HCT116 (cell line): Measurements from ENCODE around the gene NECAB3. TPM values are rescaled to one million over a fixed set of nuclear protein-coding genes. Genes with fewer than 3 reads are reported as not detected.
"Not testable (repeated sequence)": the region's sequence is repeated elsewhere in the genome, so short reads cannot be mapped to it uniquely, and the experiment has no call there.

Experiments used
- ATAC-seq: fragments of 200-7000 bp; cut with Tn5 transposase; 2 replicates; pipeline ENCODE4 v1.9.1; 2020; ENCODE audit warnings: mild to moderate bottlenecking, moderate library complexity
- BruUV-seq: library from RNA; stranded (reverse); fragments of 400-500 nt; replicated peaks from 2 replicates; lab custom pipeline; 2021; lab: Mats Ljungman, UMichigan
- CTCF ChIA-PET: fragments of 300-600 bp; sonication (Branson Sonifier 250); formaldehyde crosslinking; loops from one replicate; lab custom pipeline; 2021; ENCODE audit warnings: antibody characterized with exemption; lab: Charles Lee
- POLR2A ChIA-PET: fragments of 300-600, 350-600 bp; sonication (Branson Sonifier 250); formaldehyde crosslinking; loops from one replicate; lab custom pipeline; 2021; ENCODE audit warnings: antibody characterized with exemption; lab: Charles Lee
- RAD21 ChIA-PET, 2 experiments: fragments of 300-600 bp; sonication (Branson Sonifier 250); formaldehyde crosslinking; loops; one replicate each; lab custom pipeline; 2023; ENCODE audit warnings: low total read pairs in 2 of 2; ENCODE audit not compliant: uncharacterized antibody in 2 of 2, unreplicated experiment in 2 of 2, low non-redundant PET in 1 of 2; lab: Charles Lee
- DNase-seq: peaks from one replicate; pipeline ENCODE4 v3.0.0-alpha.2; 2010; ENCODE audit warnings: low read depth, low spot score
- H2AFZ ChIP-seq: fragments of 200-600 bp; shearing (Covaris generic), sonication (generic); 2 replicates; pipeline ENCODE4 v1.6.1; 2017; ENCODE audit warnings: low read depth, mixed run types, mixed read lengths, antibody characterized with exemption, low read length; ENCODE audit not compliant: poor library complexity, severe bottlenecking
- H3K27ac ChIP-seq: 2 replicates; pipeline ENCODE4 v1.5.1; 2012; ENCODE audit warnings: low read depth, low read length
- H3K27me3 ChIP-seq: fragments of 200-600 bp; sonication (generic); 2 replicates; pipeline ENCODE4 v1.6.1; 2016; ENCODE audit warnings: mixed run types, low read length, mixed read lengths; ENCODE audit not compliant: insufficient read depth
- H3K36me3 ChIP-seq, 2 experiments: fragments of 200-500 bp in 1 of 2; fragments of 200-600 bp in 1 of 2; sonication (Bioruptor generic) in 1 of 2; sonication (generic) in 1 of 2; 2 replicates each; pipeline versions ENCODE4 v1.5.1 to v1.6.1; 2014 to 2016; ENCODE audit warnings: low read length in 2 of 2, inconsistent platforms in 1 of 2, mixed read lengths in 1 of 2, mixed run types in 1 of 2; ENCODE audit not compliant: insufficient read depth in 2 of 2, control insufficient read depth in 1 of 2
- H3K4me1 ChIP-seq, 2 experiments: fragments of 200-600 bp in 1 of 2; sonication (generic) in 1 of 2; 2 replicates each; pipeline versions ENCODE4 v1.5.1 to v1.6.1; 2012 to 2017; ENCODE audit warnings: low read length in 2 of 2, inconsistent platforms in 1 of 2, mild to moderate bottlenecking in 1 of 2, mixed read lengths in 1 of 2, mixed run types in 1 of 2, moderate library complexity in 1 of 2; ENCODE audit not compliant: insufficient read depth in 2 of 2, control insufficient read depth in 1 of 2
- H3K4me2 ChIP-seq: fragments of 200-600 bp; sonication (generic); 2 replicates; pipeline ENCODE4 v1.6.1; 2017; ENCODE audit warnings: mixed run types, low read length, mixed read lengths
- H3K4me3 ChIP-seq, 2 experiments: fragments of 200-600 bp in 1 of 2; sonication (generic) in 1 of 2; replicated peaks in 1 of 2; 2 replicates each; pipeline ENCODE4 v1.5.1; 2011 to 2016; ENCODE audit warnings: low read length in 2 of 2, control low read depth in 1 of 2, low read depth in 1 of 2, mild to moderate bottlenecking in 1 of 2, mixed read lengths in 1 of 2, mixed run types in 1 of 2
- H3K79me2 ChIP-seq: fragments of 200-600 bp; sonication (generic); 2 replicates; pipeline ENCODE4 v1.6.1; 2017; ENCODE audit warnings: mild to moderate bottlenecking, mixed run types, low read length, moderate library complexity, mixed read lengths; ENCODE audit not compliant: insufficient read depth
- H3K9ac ChIP-seq: fragments of 200-600 bp; sonication (generic); 2 replicates; pipeline ENCODE4 v1.6.1; 2016; ENCODE audit warnings: low read length, mixed read lengths
- H3K9me2 ChIP-seq: fragments of 200-600 bp; sonication (generic), shearing (Covaris generic); 2 replicates; pipeline ENCODE4 v1.6.1; 2017; ENCODE audit warnings: mixed run types, mild to moderate bottlenecking, moderate library complexity; ENCODE audit not compliant: insufficient read depth
- H3K9me3 ChIP-seq, 2 experiments: fragments of 200-500 bp in 1 of 2; fragments of 200-600 bp in 1 of 2; sonication (Bioruptor generic) in 1 of 2; sonication (generic) in 1 of 2; 2 replicates each; pipeline ENCODE4 v1.6.1; 2014 to 2017; ENCODE audit warnings: low read length in 2 of 2, mixed read lengths in 2 of 2, inconsistent platforms in 1 of 2, low read depth in 1 of 2, mild to moderate bottlenecking in 1 of 2, mixed run types in 1 of 2, moderate library complexity in 1 of 2; ENCODE audit not compliant: control insufficient read depth in 1 of 2, insufficient read depth in 1 of 2
- H4K20me1 ChIP-seq: fragments of 200-600 bp; sonication (generic), shearing (Covaris generic); 2 replicates; pipeline ENCODE4 v1.6.1; 2017; ENCODE audit warnings: mixed run types, mild to moderate bottlenecking, moderate library complexity; ENCODE audit not compliant: insufficient read depth
- CBX3 ChIP-seq: IDR thresholded peaks from 2 replicates; pipeline ENCODE4 v1.6.1; 2012; ENCODE audit warnings: low read depth
- CEBPB ChIP-seq: IDR thresholded peaks from 2 replicates; pipeline ENCODE4 v1.6.1; 2012; ENCODE audit warnings: low read depth
- EGR1 ChIP-seq: IDR thresholded peaks from 2 replicates; pipeline ENCODE4 v1.6.1; 2012; ENCODE audit warnings: low read depth
- EZH2 ChIP-seq: fragments of 200-600 bp; sonication (generic); IDR thresholded peaks from 2 replicates; pipeline ENCODE4 v1.6.1; 2017; ENCODE audit warnings: antibody characterized with exemption, mixed run types
- POLR2AphosphoS5 ChIP-seq: IDR thresholded peaks from 2 replicates; pipeline ENCODE4 v1.6.1; 2011; ENCODE audit warnings: mild to moderate bottlenecking, low read depth, low read length, moderate library complexity
- REST ChIP-seq: IDR thresholded peaks from 2 replicates; pipeline ENCODE4 v1.6.1; 2012; ENCODE audit warnings: low read depth
- SP1 ChIP-seq: IDR thresholded peaks from 2 replicates; pipeline ENCODE4 v1.6.1; 2012; ENCODE audit warnings: low read depth
- SRF ChIP-seq: IDR thresholded peaks from 2 replicates; pipeline ENCODE4 v1.6.1; 2012; ENCODE audit warnings: low read depth
- ZNF274 ChIP-seq: fragments of 200-500 bp; sonication (Bioruptor generic); IDR thresholded peaks from 2 replicates; pipeline ENCODE4 v1.6.1; 2014; ENCODE audit warnings: mild to moderate bottlenecking, low read depth, low read length, inconsistent platforms
- intact Hi-C: fragments of 100-400 bp; cut with micrococcal nuclease; formaldehyde crosslinking; loops from 2 replicates; pipeline ENCODE4 v1.10.0; 2022
- total RNA-seq: library from RNA; stranded (reverse); gene quantifications from one replicate; pipeline ENCODE4 v1.2.1, GENCODE V29; 2021; ENCODE audit not compliant: unreplicated experiment
- TF ChIP-seq, protein P1 (sequence below), 3 experiments: fragments of 200-600 bp in 1 of 3; sonication (generic) in 1 of 3; IDR thresholded peaks in 2 of 3; conservative IDR thresholded peaks in 1 of 3; 2 replicates each; pipeline ENCODE4 v1.5.1; 2012 to 2017; ENCODE audit warnings: low read depth in 2 of 3, low read length in 2 of 3, antibody characterized with exemption in 1 of 3, borderline replicate concordance in 1 of 3, control low read depth in 1 of 3, mild to moderate bottlenecking in 1 of 3, mixed read lengths in 1 of 3, mixed run types in 1 of 3, moderate library complexity in 1 of 3; ENCODE audit not compliant: insufficient read depth in 1 of 3

NECAB3 gene
- total RNA-seq, 1 experiment from 2014 or later, result 48.1 TPM

DNA sequence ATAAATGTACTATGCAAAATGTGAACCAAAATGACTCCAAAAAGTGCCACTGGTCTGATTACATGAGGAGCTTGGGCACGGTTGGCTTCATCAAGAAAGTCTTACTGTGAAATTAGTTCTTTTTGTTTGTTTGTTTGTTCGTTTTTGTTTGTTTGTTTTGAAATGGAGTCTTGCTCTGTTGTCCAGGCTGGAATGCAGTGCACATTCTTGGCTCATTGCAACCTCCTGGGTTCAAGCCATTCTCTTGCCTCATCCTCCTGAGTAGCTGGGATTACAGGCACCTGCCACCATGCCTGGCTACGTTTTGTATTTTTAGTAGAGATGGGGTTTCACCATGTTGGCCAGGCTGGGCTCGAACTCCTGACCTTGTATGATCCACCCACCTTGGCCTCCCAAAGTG is 42.3 kb downstream of the NECAB3 start:
- H3K4me2 ChIP-seq, H3K4me1 ChIP-seq, H3K4me3 ChIP-seq, POLR2A ChIA-PET, H3K9me2 ChIP-seq, H3K27me3 ChIP-seq, RAD21 ChIA-PET, H3K9me3 ChIP-seq, H4K20me1 ChIP-seq, H2AFZ ChIP-seq, H3K9ac ChIP-seq, ATAC-seq, H3K27ac ChIP-seq, H3K36me3 ChIP-seq, H3K79me2 ChIP-seq, DNase-seq, CTCF ChIA-PET, intact Hi-C loops, BruUV-seq: not testable (repeated sequence)

GRCh38 chr20:33630507-33630906 is 43.7 kb downstream of the NECAB3 start:
- no peaks in the 10 kb centered on the region for H3K79me2 ChIP-seq
- CTCF ChIA-PET, result no interaction called here
- no peak overlapping the region for H2AFZ ChIP-seq
- BruUV-seq, result no TSS peak
- no peaks in the 10 kb centered on the region for H3K9me3 ChIP-seq
- no peaks in the 10 kb centered on the region for H3K9me2 ChIP-seq
- TF ChIP-seq CBX3 (no peak), REST (no peak), ZNF274 (no peak), EZH2 (no peak), SRF (no peak), EGR1 (no peak), CEBPB (no peak), SP1 (no peak), POLR2AphosphoS5 (no peak)
- TF ChIP-seq, protein P1, sequence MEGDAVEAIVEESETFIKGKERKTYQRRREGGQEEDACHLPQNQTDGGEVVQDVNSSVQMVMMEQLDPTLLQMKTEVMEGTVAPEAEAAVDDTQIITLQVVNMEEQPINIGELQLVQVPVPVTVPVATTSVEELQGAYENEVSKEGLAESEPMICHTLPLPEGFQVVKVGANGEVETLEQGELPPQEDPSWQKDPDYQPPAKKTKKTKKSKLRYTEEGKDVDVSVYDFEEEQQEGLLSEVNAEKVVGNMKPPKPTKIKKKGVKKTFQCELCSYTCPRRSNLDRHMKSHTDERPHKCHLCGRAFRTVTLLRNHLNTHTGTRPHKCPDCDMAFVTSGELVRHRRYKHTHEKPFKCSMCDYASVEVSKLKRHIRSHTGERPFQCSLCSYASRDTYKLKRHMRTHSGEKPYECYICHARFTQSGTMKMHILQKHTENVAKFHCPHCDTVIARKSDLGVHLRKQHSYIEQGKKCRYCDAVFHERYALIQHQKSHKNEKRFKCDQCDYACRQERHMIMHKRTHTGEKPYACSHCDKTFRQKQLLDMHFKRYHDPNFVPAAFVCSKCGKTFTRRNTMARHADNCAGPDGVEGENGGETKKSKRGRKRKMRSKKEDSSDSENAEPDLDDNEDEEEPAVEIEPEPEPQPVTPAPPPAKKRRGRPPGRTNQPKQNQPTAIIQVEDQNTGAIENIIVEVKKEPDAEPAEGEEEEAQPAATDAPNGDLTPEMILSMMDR (IDR thresholded peaks at IDR 0.05 in 2 of 3, conservative IDR thresholded peaks at IDR 0.05 in 1 of 3; ENCODE audit: borderline replicate concordance in 1 of 3, insufficient read depth in 1 of 3, low read depth in 2 of 3, low read length in 2 of 3), result no peak
- H3K9ac ChIP-seq, result no peak overlapping the region
- H3K36me3 ChIP-seq, result no peaks in the 10 kb centered on the region
- no peaks in the 10 kb centered on the region for H3K27me3 ChIP-seq
- RAD21 ChIA-PET, result no interaction called here
- no peaks in the 10 kb centered on the region for H4K20me1 ChIP-seq
- no peak for ATAC-seq
- no peak for DNase-seq
- H3K4me3 ChIP-seq, result no peak overlapping the region
- POLR2A ChIA-PET, result no interaction called here
- H3K4me2 ChIP-seq, result no peak overlapping the region
- H3K27ac ChIP-seq, result no peak overlapping the region
- intact Hi-C loops, result no loop called here
- H3K4me1 ChIP-seq, result no peaks in the 10 kb centered on the region
